ENCODE results near the gene FBXO15. TPM values are rescaled to one million over a fixed set of nuclear protein-coding genes. Genes with fewer than 3 reads are reported as not detected.

FBXO15 gene
- total and polyA plus RNA-seq, 4 donors, result 2.6 to 9.7 (median 5.1) TPM

DNA sequence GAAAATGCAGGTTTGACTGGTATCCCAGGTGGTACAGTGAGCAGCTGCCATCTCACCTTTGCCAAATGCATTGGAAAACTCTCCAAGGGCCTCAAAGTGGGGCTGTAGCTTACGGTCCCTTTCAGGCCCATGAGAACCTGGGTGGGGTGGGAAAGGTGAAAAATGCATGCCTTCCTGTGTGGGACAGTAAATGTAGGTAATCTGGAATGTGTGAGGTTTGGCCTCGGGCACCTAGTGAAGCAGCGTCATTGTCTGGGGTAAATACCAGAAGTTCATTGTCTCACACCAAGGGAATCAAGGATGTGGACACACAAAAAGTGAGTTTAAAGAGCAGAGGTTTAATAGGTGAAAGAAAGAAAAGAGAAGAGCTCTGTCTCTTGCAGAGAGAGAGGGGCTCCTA is 37.2 kb upstream of the FBXO15 start:
- H3K4me3 ChIP-seq, result no peak overlapping the region
- peaks cover 0 to 5% (median 2%) of the 10 kb centered on the region in 5 donors for H3K4me1 ChIP-seq (ENCODE audit: control insufficient read depth in 5 of 5, insufficient read depth in 5 of 5, low read length in 5 of 5)
- H3K27me3 ChIP-seq (ENCODE audit: control insufficient read depth in 3 of 3, insufficient read depth in 3 of 3, low read length in 2 of 3), result no peaks in the 10 kb centered on the region
- peaks cover 0 to 4% (median 0%) of the 10 kb centered on the region in 4 donors for H3K9me3 ChIP-seq (ENCODE audit: control insufficient read depth in 4 of 4, insufficient read depth in 3 of 4, low read length in 3 of 4)
- DNase-seq (no peak), ATAC-seq (ENCODE audit: insufficient read depth, low FRiP score) (no peak)
- no peak overlapping the region for H3K27ac ChIP-seq (ENCODE audit: low read depth in 1 of 2, low read length in 1 of 2)
- H3K36me3 ChIP-seq (ENCODE audit: control insufficient read depth in 4 of 4, insufficient read depth in 4 of 4, low read length in 4 of 4), result no peaks in the 10 kb centered on the region
- TF ChIP-seq, protein P1, sequence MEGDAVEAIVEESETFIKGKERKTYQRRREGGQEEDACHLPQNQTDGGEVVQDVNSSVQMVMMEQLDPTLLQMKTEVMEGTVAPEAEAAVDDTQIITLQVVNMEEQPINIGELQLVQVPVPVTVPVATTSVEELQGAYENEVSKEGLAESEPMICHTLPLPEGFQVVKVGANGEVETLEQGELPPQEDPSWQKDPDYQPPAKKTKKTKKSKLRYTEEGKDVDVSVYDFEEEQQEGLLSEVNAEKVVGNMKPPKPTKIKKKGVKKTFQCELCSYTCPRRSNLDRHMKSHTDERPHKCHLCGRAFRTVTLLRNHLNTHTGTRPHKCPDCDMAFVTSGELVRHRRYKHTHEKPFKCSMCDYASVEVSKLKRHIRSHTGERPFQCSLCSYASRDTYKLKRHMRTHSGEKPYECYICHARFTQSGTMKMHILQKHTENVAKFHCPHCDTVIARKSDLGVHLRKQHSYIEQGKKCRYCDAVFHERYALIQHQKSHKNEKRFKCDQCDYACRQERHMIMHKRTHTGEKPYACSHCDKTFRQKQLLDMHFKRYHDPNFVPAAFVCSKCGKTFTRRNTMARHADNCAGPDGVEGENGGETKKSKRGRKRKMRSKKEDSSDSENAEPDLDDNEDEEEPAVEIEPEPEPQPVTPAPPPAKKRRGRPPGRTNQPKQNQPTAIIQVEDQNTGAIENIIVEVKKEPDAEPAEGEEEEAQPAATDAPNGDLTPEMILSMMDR (IDR thresholded peaks at IDR 0.05; ENCODE audit: control extremely low read depth, extremely low read depth), result no peak
- no peak overlapping the region for H3K9ac ChIP-seq (ENCODE audit: insufficient read depth in 1 of 2, low read length in 2 of 2)
- 74 to 84% methylated on average over 3 of the region's 3 CpGs for WGBS, 2 donors

DNA sequence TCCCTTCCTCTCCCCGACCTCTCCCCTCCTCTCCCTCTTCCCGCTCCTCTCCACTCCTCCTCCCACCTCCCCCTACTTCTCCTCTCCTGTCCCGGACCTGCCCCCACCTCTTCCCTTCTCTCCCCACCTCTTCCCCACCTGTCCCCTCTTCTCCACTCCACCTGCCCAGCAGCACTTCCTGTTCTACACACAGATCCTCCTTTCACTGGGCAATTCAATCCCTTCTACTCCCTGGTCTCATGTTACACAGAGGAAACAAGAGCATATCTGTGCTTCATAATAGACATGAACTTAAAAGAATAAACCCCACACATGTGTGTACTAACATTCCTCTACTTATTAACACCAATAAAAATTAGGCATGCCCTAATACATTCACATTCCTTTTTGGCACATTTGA is 35.5 kb upstream of the FBXO15 start:
- Histone ChIP-seq H3K27ac (ENCODE audit: low read depth in 1 of 2, low read length in 1 of 2) (no peak overlapping the region), H3K9me3 (ENCODE audit: control insufficient read depth in 4 of 4, insufficient read depth in 3 of 4, low read length in 3 of 4) (peaks cover 0 to 4% (median 0%) of the 10 kb centered on the region in 4 donors), H3K36me3 (ENCODE audit: control insufficient read depth in 4 of 4, insufficient read depth in 4 of 4, low read length in 4 of 4) (no peaks in the 10 kb centered on the region), H3K4me3 (no peak overlapping the region), H3K4me1 (ENCODE audit: control insufficient read depth in 5 of 5, insufficient read depth in 5 of 5, low read length in 5 of 5) (peaks cover 0 to 4% (median 0%) of the 10 kb centered on the region in 5 donors), H3K27me3 (ENCODE audit: control insufficient read depth in 3 of 3, insufficient read depth in 3 of 3, low read length in 2 of 3) (no peaks in the 10 kb centered on the region), H3K9ac (ENCODE audit: insufficient read depth in 1 of 2, low read length in 2 of 2) (no peak overlapping the region)
- no peak for DNase-seq
- TF ChIP-seq, protein P1 (IDR thresholded peaks at IDR 0.05; ENCODE audit: control extremely low read depth, extremely low read depth), result no peak
- ATAC-seq (ENCODE audit: insufficient read depth, low FRiP score), result no peak
- WGBS, 2 donors, result 47 to 50% methylated on average over 3 of the region's 3 CpGs

DNA sequence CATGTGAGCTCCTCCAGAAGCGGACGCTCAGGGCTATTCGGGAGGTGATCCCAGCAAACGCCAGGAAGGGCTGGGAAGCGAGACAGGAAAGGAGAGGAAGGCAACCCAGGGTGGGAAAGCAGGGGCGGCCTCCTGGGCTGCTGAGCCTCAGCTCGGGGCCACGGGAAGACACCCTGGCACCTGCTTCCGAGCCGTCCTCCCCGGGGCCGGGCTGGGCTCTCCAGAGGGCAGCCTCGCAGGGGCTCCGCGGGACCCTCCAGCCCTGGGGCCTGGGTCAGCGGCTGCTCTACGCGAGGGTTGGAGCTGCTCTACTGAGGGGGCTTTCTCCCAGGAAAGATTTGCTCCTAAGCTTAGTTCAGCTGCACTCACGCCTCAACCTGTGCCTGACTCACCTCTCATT is 34.7 kb upstream of the FBXO15 start:
- Histone ChIP-seq H3K9me3 (ENCODE audit: control insufficient read depth in 4 of 4, insufficient read depth in 3 of 4, low read length in 3 of 4) (peaks cover 0 to 4% (median 0%) of the 10 kb centered on the region in 4 donors), H3K36me3 (ENCODE audit: control insufficient read depth in 4 of 4, insufficient read depth in 4 of 4, low read length in 4 of 4) (no peaks in the 10 kb centered on the region), H3K27ac (ENCODE audit: low read depth in 1 of 2, low read length in 1 of 2) (no peak overlapping the region), H3K4me3 (no peak overlapping the region), H3K27me3 (ENCODE audit: control insufficient read depth in 3 of 3, insufficient read depth in 3 of 3, low read length in 2 of 3) (no peaks in the 10 kb centered on the region), H3K4me1 (ENCODE audit: control insufficient read depth in 5 of 5, insufficient read depth in 5 of 5, low read length in 5 of 5) (peaks cover 0 to 4% (median 0%) of the 10 kb centered on the region in 5 donors), H3K9ac (ENCODE audit: insufficient read depth in 1 of 2, low read length in 2 of 2) (no peak overlapping the region)
- DNase-seq, result no peak
- ATAC-seq (ENCODE audit: insufficient read depth, low FRiP score), result no peak
- WGBS, 2 donors, result 94 to 95% methylated on average over 18 to 19 of the region's 19 CpGs
- TF ChIP-seq, protein P1 (IDR thresholded peaks at IDR 0.05; ENCODE audit: control extremely low read depth, extremely low read depth), result no peak

DNA sequence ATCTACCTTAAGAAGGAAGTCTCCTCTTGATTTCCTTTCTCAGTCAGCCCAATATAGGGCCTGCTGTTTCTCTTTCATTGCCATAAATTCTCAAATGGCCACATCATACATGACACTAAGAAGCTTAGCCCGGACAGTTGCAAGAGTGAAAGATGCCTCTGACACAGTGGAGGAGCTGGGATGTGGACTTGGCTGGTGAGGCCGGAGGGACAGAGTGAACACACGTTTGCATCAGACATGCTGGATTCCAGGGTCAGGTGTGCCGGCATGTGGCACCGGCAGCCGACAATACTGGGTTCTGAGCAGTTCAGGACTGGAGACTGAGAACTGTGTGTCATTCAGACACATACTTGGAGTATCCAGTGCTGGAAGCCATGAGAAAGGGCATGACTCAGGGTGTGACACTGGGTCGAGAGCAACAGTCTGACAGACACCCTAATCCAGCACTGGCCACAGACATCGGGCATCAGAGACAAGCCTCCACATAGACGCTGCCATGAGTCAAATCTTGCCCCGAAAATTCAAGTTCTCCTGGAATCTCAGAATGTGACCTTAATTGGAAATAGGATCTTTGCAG is 32.1 kb upstream of the FBXO15 start:
- Histone ChIP-seq H3K9me3 (ENCODE audit: control insufficient read depth in 4 of 4, insufficient read depth in 3 of 4, low read length in 3 of 4) (peaks cover 0 to 4% (median 0%) of the 10 kb centered on the region in 4 donors), H3K9ac (ENCODE audit: insufficient read depth in 1 of 2, low read length in 2 of 2) (no peak overlapping the region), H3K36me3 (ENCODE audit: control insufficient read depth in 4 of 4, insufficient read depth in 4 of 4, low read length in 4 of 4) (no peaks in the 10 kb centered on the region), H3K27me3 (ENCODE audit: control insufficient read depth in 3 of 3, insufficient read depth in 3 of 3, low read length in 2 of 3) (no peaks in the 10 kb centered on the region), H3K4me1 (ENCODE audit: control insufficient read depth in 5 of 5, insufficient read depth in 5 of 5, low read length in 5 of 5) (peaks cover 0 to 4% (median 0%) of the 10 kb centered on the region in 5 donors), H3K4me3 (no peak overlapping the region), H3K27ac (ENCODE audit: low read depth in 1 of 2, low read length in 1 of 2) (no peak overlapping the region)
- DNase-seq (no peak), ATAC-seq (ENCODE audit: insufficient read depth, low FRiP score) (no peak)
- TF ChIP-seq, protein P1 (IDR thresholded peaks at IDR 0.05; ENCODE audit: control extremely low read depth, extremely low read depth), result no peak
- 79 to 81% methylated on average over 10 of the region's 10 CpGs for WGBS, 2 donors
